Esophagus muscularis mucosa (tissue), 4 donors: ENCODE results near the gene JPH2.

Source experiments
- CTCF ChIP-seq, 3 experiments: fragments of 200-600 bp in 2 of 3; fragments of 450-650 bp in 1 of 3; sonication (generic) in 2 of 3; IDR thresholded peaks; one replicate each; pipeline ENCODE4 v1.5.1; 2017 to 2019; ENCODE audit warnings: antibody characterized with exemption in 3 of 3, mild to moderate bottlenecking in 2 of 3, moderate library complexity in 1 of 3
- EP300 ChIP-seq: sonication (generic); formaldehyde crosslinking; IDR thresholded peaks from one replicate; pipeline ENCODE4 v1.6.1; 2017; ENCODE audit warnings: antibody characterized with exemption
- POLR2A ChIP-seq: fragments of 450-650 bp; IDR thresholded peaks from one replicate; pipeline ENCODE4 v1.6.1; 2017; ENCODE audit warnings: antibody characterized with exemption, moderate library complexity, mild to moderate bottlenecking, low read depth
- POLR2AphosphoS5 ChIP-seq, 2 donors: sonication (generic); formaldehyde crosslinking; IDR thresholded peaks; one replicate each; pipeline ENCODE4 v1.6.1; 2017; ENCODE audit warnings: antibody characterized with exemption in 2 of 2

- TF ChIP-seq CTCF (IDR thresholded peaks at IDR 0.05): no peak
- no peak for TF ChIP-seq POLR2A
- TF ChIP-seq POLR2AphosphoS5 (IDR thresholded peaks at IDR 0.05): no peak
- no peak for TF ChIP-seq EP300
Observed at GRCh38 chr20:44185574-44185973, 1.4 kb downstream of the JPH2 start.
